ENCODE results near the gene LIMA1. TPM values are rescaled to one million over a fixed set of nuclear protein-coding genes. Genes with fewer than 3 reads are reported as not detected.
A peak's percentile ranks its signal among the peaks of the same experiment; 100 is the strongest.
"Not testable (repeated sequence)": the region's sequence is repeated elsewhere in the genome, so short reads cannot be mapped to it uniquely, and the experiment has no call there.

The LIMA1 gene
- total and polyA plus RNA-seq, 5 donors from 2014 or later: 14.3 to 19.3 (median 18.6) TPM

DNA sequence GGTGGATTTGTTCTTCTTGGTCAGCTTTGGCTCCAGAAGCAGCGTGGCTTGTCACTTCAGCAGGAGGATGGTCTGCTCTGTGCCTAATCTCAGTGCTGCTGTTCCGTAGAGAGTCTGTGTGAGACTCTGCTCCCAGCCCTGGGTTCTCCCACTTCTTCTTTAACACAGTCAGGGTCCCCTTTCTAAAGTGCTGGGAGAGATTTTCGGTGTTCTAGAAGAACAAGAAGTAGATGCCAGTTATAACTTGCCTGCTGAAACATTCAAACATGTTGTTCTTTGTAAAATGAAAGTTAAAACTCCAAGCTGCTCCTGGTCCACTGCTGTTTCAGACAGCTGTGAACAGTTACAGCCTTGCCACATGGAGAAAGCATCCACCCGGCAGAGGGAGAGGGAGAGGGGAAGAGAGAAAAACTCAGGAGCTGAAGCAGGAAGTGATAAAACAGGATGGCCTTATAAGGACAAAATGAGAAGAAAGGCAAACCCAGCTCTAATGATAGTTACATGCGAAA, 61.0 kb downstream of the LIMA1 start:
- Histone ChIP-seq H3K27ac (ENCODE audit: insufficient read depth, low read length, poor library complexity, severe bottlenecking) (peak overlapping the region; percentile 77), H3K4me1 (ENCODE audit: control insufficient read depth, insufficient read depth, low read length, poor library complexity, severe bottlenecking) (peaks cover 45% of the 10 kb centered on the region), H3K36me3 (ENCODE audit: control insufficient read depth, insufficient read depth, low read length) (no peaks in the 10 kb centered on the region), H3K27me3 (ENCODE audit: control insufficient read depth, insufficient read depth, low read length) (no peaks in the 10 kb centered on the region), H3K4me3 (ENCODE audit: low read depth, low read length) (peak overlapping the region; percentile 97), H3K9me3 (ENCODE audit: control insufficient read depth in 2 of 2, low read length in 2 of 2) (no peaks in the 10 kb centered on the region)
- Mint-ChIP-seq H3K36me3 (peaks cover 2% of the 10 kb centered on the region), H3K27ac (no peak overlapping the region), H3K4me1 (peaks cover 0 to 48% (median 31%) of the 10 kb centered on the region in 4 donors), H3K27me3 (no peaks in the 10 kb centered on the region), H3K4me3 (no peak overlapping the region), H3K9me3 (no peaks in the 10 kb centered on the region)
- DNase-seq (peak; percentile 20 to 62 (median 46)), ATAC-seq (ENCODE audit: low read depth in 2 of 2) (no peak)

DNA sequence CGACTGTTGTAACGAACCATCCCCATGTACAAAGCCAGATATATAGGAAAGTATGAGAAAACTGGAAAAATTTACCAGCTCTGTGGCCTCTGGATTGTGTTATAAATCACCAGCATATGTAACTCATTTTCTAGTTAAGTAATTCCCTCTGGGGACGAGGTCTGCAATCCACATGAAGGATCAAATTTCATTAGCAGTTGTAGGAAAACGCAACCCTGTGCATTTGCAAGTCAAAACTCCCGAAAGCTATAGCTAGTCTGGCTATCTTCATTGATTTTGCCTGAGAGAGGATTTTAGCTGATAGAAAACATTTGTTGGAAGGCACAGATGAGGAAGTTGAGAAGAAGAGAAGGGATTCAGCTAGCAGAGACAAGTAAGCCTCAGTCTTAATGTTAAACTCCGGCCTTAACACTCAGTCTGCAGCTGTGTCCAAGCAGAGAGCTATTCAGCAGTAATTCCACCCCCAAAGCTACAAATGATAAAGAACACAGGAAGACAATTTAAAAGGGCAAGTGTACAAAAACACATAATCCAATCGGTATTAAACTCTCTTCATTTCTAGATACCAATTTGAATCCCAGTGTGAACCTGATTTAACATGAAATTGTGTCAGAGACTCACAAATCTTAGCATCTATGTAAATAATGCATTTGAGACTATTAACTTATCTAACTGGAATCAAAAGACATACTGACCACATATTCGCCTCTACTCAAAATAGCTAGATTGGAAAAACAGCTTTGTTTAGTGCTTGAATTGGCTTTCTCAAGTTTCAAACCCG, 61.9 kb downstream of the LIMA1 start:
- no peak for ATAC-seq (ENCODE audit: low read depth in 2 of 2)
- Histone ChIP-seq H3K4me1 (ENCODE audit: control insufficient read depth, insufficient read depth, low read length, poor library complexity, severe bottlenecking) (peaks cover 48% of the 10 kb centered on the region), H3K27ac (ENCODE audit: insufficient read depth, low read length, poor library complexity, severe bottlenecking) (peak overlapping the region; percentile 77), H3K9me3 (ENCODE audit: control insufficient read depth in 2 of 2, low read length in 2 of 2) (no peaks in the 10 kb centered on the region), H3K27me3 (ENCODE audit: control insufficient read depth, insufficient read depth, low read length) (no peaks in the 10 kb centered on the region), H3K36me3 (ENCODE audit: control insufficient read depth, insufficient read depth, low read length) (no peaks in the 10 kb centered on the region), H3K4me3 (ENCODE audit: low read depth, low read length) (peak overlapping the region; percentile 97)
- H3K4me1 Mint-ChIP-seq: peaks cover 0 to 54% (median 37%) of the 10 kb centered on the region in 4 donors
- peak in 1 of 3 donors; percentile 43 for DNase-seq
- H3K27ac Mint-ChIP-seq: no peak overlapping the region
- no peak overlapping the region for H3K4me3 Mint-ChIP-seq
- H3K27me3 Mint-ChIP-seq: no peaks in the 10 kb centered on the region
- H3K36me3 Mint-ChIP-seq: peaks cover 7% of the 10 kb centered on the region
- no peaks in the 10 kb centered on the region for H3K9me3 Mint-ChIP-seq

DNA sequence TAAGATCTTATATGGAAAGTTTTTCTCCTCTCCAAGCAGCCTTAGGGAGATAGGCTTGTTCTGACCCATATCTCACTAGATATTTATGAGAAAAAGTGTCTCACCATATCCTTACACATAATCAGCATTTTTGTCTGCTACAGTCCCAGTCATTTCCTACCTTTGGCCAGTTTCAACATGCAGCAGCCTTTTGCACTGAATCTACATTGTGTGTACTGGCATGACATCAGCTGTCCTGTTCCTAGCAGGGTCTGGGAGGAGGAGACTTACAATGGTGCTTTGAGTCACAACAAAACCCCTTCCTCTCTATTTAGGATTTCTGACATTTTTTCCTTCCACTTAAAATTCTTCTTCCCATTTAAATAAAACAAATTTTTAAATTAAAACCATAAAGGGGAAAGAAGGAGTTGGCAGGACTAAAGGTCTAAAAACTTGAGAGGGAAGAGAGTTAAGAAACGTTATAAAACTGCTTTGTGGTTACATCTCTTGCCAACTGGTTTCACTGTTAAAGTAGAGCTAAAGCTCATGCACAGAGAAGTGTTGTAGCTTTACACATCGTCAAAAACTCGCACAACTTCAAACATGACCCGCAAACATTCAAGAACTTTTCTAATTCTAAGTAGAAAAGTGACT, 62.8 kb downstream of the LIMA1 start:
- no peaks in the 10 kb centered on the region for H3K27me3 ChIP-seq (ENCODE audit: control insufficient read depth, insufficient read depth, low read length)
- ATAC-seq (ENCODE audit: low read depth in 2 of 2) (peak; percentile 29 to 32), DNase-seq (peak in 1 of 3 donors; percentile 68)
- H3K27ac Mint-ChIP-seq: peak overlapping the region in 2 of 3 donors; percentile 92 to 94
- no peaks in the 10 kb centered on the region for H3K9me3 Mint-ChIP-seq
- H3K4me3 Mint-ChIP-seq: no peak overlapping the region
- H3K4me1 Mint-ChIP-seq: peaks cover 0 to 60% (median 40%) of the 10 kb centered on the region in 4 donors
- no peaks in the 10 kb centered on the region for H3K36me3 ChIP-seq (ENCODE audit: control insufficient read depth, insufficient read depth, low read length)
- no peaks in the 10 kb centered on the region for H3K9me3 ChIP-seq (ENCODE audit: control insufficient read depth in 2 of 2, low read length in 2 of 2)
- peaks cover 48% of the 10 kb centered on the region for H3K4me1 ChIP-seq (ENCODE audit: control insufficient read depth, insufficient read depth, low read length, poor library complexity, severe bottlenecking)
- H3K4me3 ChIP-seq (ENCODE audit: low read depth, low read length): peak overlapping the region; percentile 97
- no peaks in the 10 kb centered on the region for H3K27me3 Mint-ChIP-seq
- peak overlapping the region; percentile 77 for H3K27ac ChIP-seq (ENCODE audit: insufficient read depth, low read length, poor library complexity, severe bottlenecking)
- peaks cover 7% of the 10 kb centered on the region for H3K36me3 Mint-ChIP-seq

DNA sequence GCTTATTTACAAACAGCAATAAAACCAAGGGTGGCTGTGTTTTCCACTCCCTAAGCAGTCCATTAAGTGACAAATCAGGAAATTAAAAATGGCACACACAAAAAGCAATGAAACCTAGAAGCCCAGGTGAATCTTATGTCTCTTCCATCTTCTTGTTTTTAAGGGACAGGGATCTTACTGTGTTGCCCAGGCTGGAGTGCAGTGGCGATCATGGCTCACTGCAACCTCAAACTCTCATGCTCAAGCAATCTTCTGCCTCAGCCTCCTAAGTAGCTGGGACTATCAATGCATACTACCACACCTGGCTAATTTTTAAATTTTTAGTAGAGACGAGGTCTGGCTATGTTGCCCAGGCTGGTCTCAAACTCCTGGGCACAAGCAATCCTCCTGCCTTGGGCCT, 63.8 kb downstream of the LIMA1 start:
- peaks cover 45% of the 10 kb centered on the region for H3K4me1 ChIP-seq (ENCODE audit: control insufficient read depth, insufficient read depth, low read length, poor library complexity, severe bottlenecking)
- H3K4me3 ChIP-seq (ENCODE audit: low read depth, low read length): peak overlapping the region; percentile 97
- no peaks in the 10 kb centered on the region for H3K9me3 Mint-ChIP-seq
- ATAC-seq (ENCODE audit: low read depth in 2 of 2): no peak
- H3K9me3 ChIP-seq (ENCODE audit: control insufficient read depth in 2 of 2, low read length in 2 of 2): no peaks in the 10 kb centered on the region
- peaks cover 4 to 64% (median 45%) of the 10 kb centered on the region in 4 donors for H3K4me1 Mint-ChIP-seq
- H3K36me3 ChIP-seq (ENCODE audit: control insufficient read depth, insufficient read depth, low read length): no peaks in the 10 kb centered on the region
- H3K36me3 Mint-ChIP-seq: peaks cover 10% of the 10 kb centered on the region
- peak overlapping the region; percentile 77 for H3K27ac ChIP-seq (ENCODE audit: insufficient read depth, low read length, poor library complexity, severe bottlenecking)
- peak overlapping the region in 2 of 3 donors; percentile 90 to 92 for H3K27ac Mint-ChIP-seq
- no peak for DNase-seq
- H3K4me3 Mint-ChIP-seq: peak overlapping the region in 1 of 4 donors; percentile 78
- no peaks in the 10 kb centered on the region for H3K27me3 Mint-ChIP-seq
- H3K27me3 ChIP-seq (ENCODE audit: control insufficient read depth, insufficient read depth, low read length): no peaks in the 10 kb centered on the region

DNA sequence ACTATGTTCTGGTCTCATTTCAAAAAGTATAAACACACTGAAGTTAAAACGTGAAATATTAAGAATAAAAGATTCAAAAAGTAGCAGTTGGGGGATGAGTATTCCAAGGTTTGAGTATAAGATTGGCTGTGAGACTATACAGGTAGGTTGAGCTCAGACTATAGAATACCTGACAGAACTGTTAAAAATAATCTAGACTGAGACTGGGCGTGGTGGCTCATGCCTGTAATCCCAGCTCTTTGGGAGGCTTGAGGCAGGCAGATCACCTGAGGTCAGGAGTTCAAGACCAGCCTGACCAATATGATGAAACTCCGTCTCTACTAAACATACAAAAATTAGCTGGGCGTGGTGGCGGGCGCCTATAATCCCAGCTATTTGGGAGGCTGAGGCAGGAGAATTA, 64.3 kb downstream of the LIMA1 start:
- ATAC-seq (ENCODE audit: low read depth in 2 of 2); DNase-seq; H3K4me3 ChIP-seq (ENCODE audit: low read depth, low read length); H3K27me3 ChIP-seq (ENCODE audit: control insufficient read depth, insufficient read depth, low read length); H3K9me3 ChIP-seq (ENCODE audit: control insufficient read depth in 2 of 2, low read length in 2 of 2); H3K36me3 ChIP-seq (ENCODE audit: control insufficient read depth, insufficient read depth, low read length); H3K27me3 Mint-ChIP-seq; H3K36me3 Mint-ChIP-seq; H3K9me3 Mint-ChIP-seq: not testable (repeated sequence)
- Mint-ChIP-seq H3K4me3 (peak overlapping the region in 3 of 4 donors; percentile 57 to 79 (median 60)), H3K27ac (peak overlapping the region in 2 of 3 donors; percentile 52 to 66), H3K4me1 (peaks cover 4 to 64% (median 44%) of the 10 kb centered on the region in 4 donors)
- peaks cover 45% of the 10 kb centered on the region for H3K4me1 ChIP-seq (ENCODE audit: control insufficient read depth, insufficient read depth, low read length, poor library complexity, severe bottlenecking)
- H3K27ac ChIP-seq (ENCODE audit: insufficient read depth, low read length, poor library complexity, severe bottlenecking): peak overlapping the region; percentile 20

DNA sequence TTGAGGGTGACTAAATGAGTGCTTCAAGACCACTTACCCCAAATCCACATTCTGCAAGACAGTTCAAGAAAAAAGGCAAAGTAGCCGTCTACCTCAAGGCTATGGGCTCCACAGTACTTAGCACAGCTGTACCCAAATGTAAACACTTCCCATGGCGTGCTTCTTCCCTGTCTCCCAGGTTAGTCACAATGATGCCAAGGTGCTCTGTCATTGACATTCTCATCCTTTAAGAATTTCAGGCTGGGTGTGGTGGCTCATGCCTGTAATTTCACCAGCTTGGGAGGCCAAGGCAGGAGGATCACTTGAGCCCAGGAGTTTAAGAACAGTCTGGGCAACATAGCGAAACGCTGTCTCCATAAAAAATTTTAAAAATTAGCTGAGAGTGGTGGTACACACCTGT, 64.9 kb downstream of the LIMA1 start:
- Mint-ChIP-seq H3K27me3 (no peaks in the 10 kb centered on the region), H3K9me3 (no peaks in the 10 kb centered on the region), H3K36me3 (peaks cover 10% of the 10 kb centered on the region), H3K4me1 (peaks cover 8 to 65% (median 46%) of the 10 kb centered on the region in 4 donors), H3K4me3 (peak overlapping the region in 2 of 4 donors; percentile 8 to 79), H3K27ac (peak overlapping the region in 2 of 3 donors; percentile 10 to 32)
- ATAC-seq (ENCODE audit: low read depth in 2 of 2) (no peak), DNase-seq (no peak)
- no peaks in the 10 kb centered on the region for H3K36me3 ChIP-seq (ENCODE audit: control insufficient read depth, insufficient read depth, low read length)
- H3K4me3 ChIP-seq (ENCODE audit: low read depth, low read length): no peak overlapping the region
- no peak overlapping the region for H3K27ac ChIP-seq (ENCODE audit: insufficient read depth, low read length, poor library complexity, severe bottlenecking)
- H3K27me3 ChIP-seq (ENCODE audit: control insufficient read depth, insufficient read depth, low read length): no peaks in the 10 kb centered on the region
- no peaks in the 10 kb centered on the region for H3K9me3 ChIP-seq (ENCODE audit: control insufficient read depth in 2 of 2, low read length in 2 of 2)
- H3K4me1 ChIP-seq (ENCODE audit: control insufficient read depth, insufficient read depth, low read length, poor library complexity, severe bottlenecking): peaks cover 45% of the 10 kb centered on the region

DNA sequence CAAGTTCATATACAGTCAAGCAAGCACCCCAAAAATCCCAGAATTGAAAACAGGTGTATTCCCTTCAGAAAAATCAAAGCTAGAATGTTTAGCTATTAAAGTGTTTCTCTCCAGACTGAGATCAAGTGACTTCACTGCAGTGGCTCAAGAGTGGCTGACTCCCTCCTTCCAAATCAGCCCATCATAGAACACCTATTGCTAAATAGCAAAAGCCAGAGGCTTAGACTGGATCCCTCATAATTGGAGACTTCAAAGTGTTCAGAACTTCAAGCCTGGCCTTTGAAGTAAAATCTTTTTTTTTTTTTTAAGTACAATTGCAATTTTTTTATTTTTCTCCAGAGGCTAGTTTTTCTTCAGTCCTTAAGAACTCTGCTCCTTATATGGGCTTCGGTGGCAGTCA, 66.1 kb downstream of the LIMA1 start:
- no peaks in the 10 kb centered on the region for H3K27me3 ChIP-seq (ENCODE audit: control insufficient read depth, insufficient read depth, low read length)
- H3K4me3 Mint-ChIP-seq: peak overlapping the region; percentile 36 to 72 (median 57)
- H3K27ac Mint-ChIP-seq: peak overlapping the region; percentile 82 to 96 (median 84)
- H3K4me3 ChIP-seq (ENCODE audit: low read depth, low read length): no peak overlapping the region
- peaks cover 44% of the 10 kb centered on the region for H3K4me1 ChIP-seq (ENCODE audit: control insufficient read depth, insufficient read depth, low read length, poor library complexity, severe bottlenecking)
- H3K9me3 Mint-ChIP-seq: no peaks in the 10 kb centered on the region
- no peaks in the 10 kb centered on the region for H3K27me3 Mint-ChIP-seq
- ATAC-seq (ENCODE audit: low read depth in 2 of 2) (no peak), DNase-seq (no peak)
- no peaks in the 10 kb centered on the region for H3K9me3 ChIP-seq (ENCODE audit: control insufficient read depth in 2 of 2, low read length in 2 of 2)
- H3K36me3 Mint-ChIP-seq: peaks cover 10% of the 10 kb centered on the region
- H3K4me1 Mint-ChIP-seq: peaks cover 15 to 71% (median 49%) of the 10 kb centered on the region in 4 donors
- no peaks in the 10 kb centered on the region for H3K36me3 ChIP-seq (ENCODE audit: control insufficient read depth, insufficient read depth, low read length)
- H3K27ac ChIP-seq (ENCODE audit: insufficient read depth, low read length, poor library complexity, severe bottlenecking): peak overlapping the region; percentile 33

Measured in CD4-positive, CD25-positive, alpha-beta regulatory T cell (primary cell).